ENCODE results near the gene DPAGT1. TPM values are rescaled to one million over a fixed set of nuclear protein-coding genes. Genes with fewer than 3 reads are reported as not detected.
A peak's percentile ranks its signal among the peaks of the same experiment; 100 is the strongest.
"Not testable (repeated sequence)": the region's sequence is repeated elsewhere in the genome, so short reads cannot be mapped to it uniquely, and the experiment has no call there.

Gene DPAGT1
- total RNA-seq, 1 donor from 2014 or later, result 8.4 TPM

- no peak overlapping the region for H3K27ac ChIP-seq (ENCODE audit: low read depth, low read length)
- peak overlapping the region; percentile 69 to 86 (median 71) for H3K9ac ChIP-seq (ENCODE audit: low read depth in 1 of 3, low read length in 3 of 3)
Measured at GRCh38 chr11:119108146-119108856, 6.6 kb upstream of the DPAGT1 start.

DNA sequence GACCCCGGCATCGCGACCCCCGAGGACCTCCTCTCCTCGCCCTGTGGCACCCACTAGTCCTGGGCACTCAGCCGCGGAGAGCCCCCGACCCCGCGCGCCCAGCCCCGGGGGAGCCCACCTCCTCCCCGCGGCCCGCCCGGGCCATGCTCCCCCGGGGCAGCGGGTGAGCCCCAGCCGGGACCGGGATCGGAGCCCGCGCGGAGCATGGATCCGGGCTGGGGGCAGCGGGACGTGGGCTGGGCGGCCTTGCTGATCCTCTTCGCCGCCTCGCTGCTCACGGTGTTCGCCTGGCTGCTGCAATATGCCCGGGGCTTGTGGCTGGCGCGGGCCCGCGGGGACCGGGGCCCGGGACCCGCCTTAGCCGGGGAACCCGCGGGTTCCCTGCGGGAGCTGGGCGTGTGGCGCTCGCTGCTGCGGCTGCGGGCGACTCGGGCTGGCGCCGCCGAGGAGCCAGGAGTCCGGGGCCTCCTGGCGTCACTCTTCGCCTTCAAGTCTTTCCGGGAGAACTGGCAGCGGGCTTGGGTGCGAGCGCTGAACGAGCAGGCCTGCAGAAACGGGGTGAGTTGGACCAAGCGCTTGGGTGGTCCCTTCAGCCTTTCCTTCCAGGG, 6.0 kb upstream of the DPAGT1 start:
- H3K9ac ChIP-seq (ENCODE audit: low read depth in 1 of 3, low read length in 3 of 3), result peak overlapping the region; percentile 69 to 86 (median 71)
- H3K27ac ChIP-seq (ENCODE audit: low read depth, low read length), result peak overlapping the region; percentile 57
- peaks cover 27 to 42% (median 30%) of the 10 kb centered on the region in 3 donors for H3K4me1 ChIP-seq (ENCODE audit: control insufficient read depth in 3 of 3, insufficient read depth in 3 of 3, low read length in 3 of 3)

More at GRCh38 chr11:119108146-119108856, 6.6 kb upstream of the DPAGT1 start:
- peaks cover 22 to 35% (median 25%) of the 10 kb centered on the region in 3 donors for H3K4me1 ChIP-seq (ENCODE audit: control insufficient read depth in 3 of 3, insufficient read depth in 3 of 3, low read length in 3 of 3)
- no peaks in the 10 kb centered on the region for H3K9me3 ChIP-seq (ENCODE audit: control insufficient read depth in 3 of 3, low read length in 3 of 3)
- peak overlapping the region; percentile 65 to 85 (median 77) for H3K4me3 ChIP-seq (ENCODE audit: low read length in 3 of 3)
- peaks cover 20 to 28% (median 22%) of the 10 kb centered on the region in 3 donors for H3K36me3 ChIP-seq (ENCODE audit: control insufficient read depth in 3 of 3, insufficient read depth in 3 of 3, low read length in 3 of 3)
- no peaks in the 10 kb centered on the region for H3K27me3 ChIP-seq (ENCODE audit: control insufficient read depth in 3 of 3, insufficient read depth in 3 of 3, low read length in 3 of 3)

DNA sequence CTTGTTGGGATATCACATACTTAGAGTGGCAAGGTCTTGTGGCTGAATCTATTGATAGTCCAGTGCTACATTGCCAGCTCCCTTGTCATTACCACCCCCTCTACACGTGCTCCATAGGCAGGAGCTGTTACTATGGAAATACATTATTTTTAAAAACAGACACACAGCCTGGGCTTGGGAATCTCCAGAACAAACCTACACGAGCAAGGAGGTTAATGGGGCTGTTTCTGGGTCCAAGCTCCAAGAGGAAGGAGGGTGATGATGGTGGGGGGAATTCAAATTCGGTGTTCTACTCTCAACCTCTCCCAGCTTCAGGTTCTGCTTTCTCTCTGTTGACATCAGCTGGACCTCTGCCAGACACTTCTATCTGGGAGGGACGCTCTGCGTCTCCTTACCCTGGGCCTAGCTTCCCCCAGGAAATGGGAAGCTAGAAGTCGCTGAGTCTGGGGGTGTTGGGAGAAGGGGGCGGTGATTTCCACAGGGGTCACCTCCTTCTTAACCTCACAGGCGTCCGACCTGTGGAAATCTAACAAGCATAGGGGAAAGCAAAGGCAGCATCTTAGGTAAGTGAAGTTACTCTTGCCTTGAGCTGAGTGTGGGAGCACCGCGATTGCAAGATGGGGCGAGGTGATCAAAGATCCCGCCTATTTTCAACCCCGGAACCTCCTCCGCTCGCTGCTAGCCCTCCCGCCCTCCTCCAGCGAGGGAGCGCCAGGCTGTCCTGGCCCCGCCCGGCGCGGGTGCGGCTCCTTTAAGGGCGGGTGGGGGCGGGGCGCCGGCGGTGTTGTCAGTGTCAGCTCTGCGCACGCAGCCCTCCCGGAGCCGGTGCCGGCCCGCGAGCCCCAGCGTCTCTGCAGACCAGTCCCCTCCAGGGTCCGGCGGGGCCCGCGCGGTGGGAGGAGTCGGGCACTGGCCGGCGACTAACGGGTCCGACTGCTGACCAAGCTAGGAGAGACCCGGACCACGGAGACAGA, 5.2 kb upstream of the DPAGT1 start, which contains the start of gene C2CD2L:
Gene C2CD2L (plus strand): TSS at position 781 of the 974 bp plus-strand sequence. CDS start 398 bp downstream, outside the sequence.
- H3K9ac ChIP-seq (ENCODE audit: low read depth in 1 of 3, low read length in 3 of 3), result peak within 1 kb of the TSS; percentile 69 to 86 (median 73)
- peaks cover 12 to 18% (median 16%) of the 10 kb centered on the region in 3 donors for H3K36me3 ChIP-seq (ENCODE audit: control insufficient read depth in 3 of 3, insufficient read depth in 3 of 3, low read length in 3 of 3)
- no peaks in the 10 kb centered on the region for H3K27me3 ChIP-seq (ENCODE audit: control insufficient read depth in 3 of 3, insufficient read depth in 3 of 3, low read length in 3 of 3)
- H3K9me3 ChIP-seq (ENCODE audit: control insufficient read depth in 3 of 3, low read length in 3 of 3), result no peaks in the 10 kb centered on the region
- peak within 1 kb of the TSS; percentile 57 for H3K27ac ChIP-seq (ENCODE audit: low read depth, low read length)
- peaks cover 31 to 47% (median 35%) of the 10 kb centered on the region in 3 donors for H3K4me1 ChIP-seq (ENCODE audit: control insufficient read depth in 3 of 3, insufficient read depth in 3 of 3, low read length in 3 of 3)
- H3K4me3 ChIP-seq (ENCODE audit: low read length in 3 of 3), result peak within 1 kb of the TSS; percentile 65 to 85 (median 77)

More for the DNA sequence above, 6.0 kb upstream of the DPAGT1 start:
- H3K27me3 ChIP-seq (ENCODE audit: control insufficient read depth in 3 of 3, insufficient read depth in 3 of 3, low read length in 3 of 3), result no peaks in the 10 kb centered on the region
- no peaks in the 10 kb centered on the region for H3K9me3 ChIP-seq (ENCODE audit: control insufficient read depth in 3 of 3, low read length in 3 of 3)
- peak overlapping the region; percentile 65 to 85 (median 77) for H3K4me3 ChIP-seq (ENCODE audit: low read length in 3 of 3)
- peaks cover 20 to 25% (median 20%) of the 10 kb centered on the region in 3 donors for H3K36me3 ChIP-seq (ENCODE audit: control insufficient read depth in 3 of 3, insufficient read depth in 3 of 3, low read length in 3 of 3)

DNA sequence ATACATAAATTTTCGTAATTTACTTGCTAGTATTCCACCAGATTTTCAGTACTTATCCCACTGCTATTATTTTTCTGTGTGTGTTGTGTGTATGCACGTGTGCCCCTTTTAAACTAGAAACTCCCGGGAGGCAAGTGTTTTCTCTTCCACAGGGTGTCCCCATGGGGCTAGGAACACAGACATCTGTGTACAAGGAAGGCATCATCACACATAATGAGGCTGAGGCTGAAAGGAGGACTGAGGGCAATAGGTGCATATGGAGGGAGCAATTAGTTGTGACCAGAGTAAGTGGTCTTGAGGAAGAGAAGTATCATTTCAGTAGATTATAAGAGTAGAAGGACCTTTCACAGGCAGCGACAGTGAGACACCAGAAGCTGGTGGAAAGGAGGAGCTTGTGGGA, 2.1 kb upstream of the DPAGT1 start:
- H3K36me3 ChIP-seq (ENCODE audit: control insufficient read depth in 3 of 3, insufficient read depth in 3 of 3, low read length in 3 of 3), result peaks cover 0 to 2% (median 0%) of the 10 kb centered on the region in 3 donors
- peaks cover 42 to 58% (median 46%) of the 10 kb centered on the region in 3 donors for H3K4me1 ChIP-seq (ENCODE audit: control insufficient read depth in 3 of 3, insufficient read depth in 3 of 3, low read length in 3 of 3)
- no peaks in the 10 kb centered on the region for H3K27me3 ChIP-seq (ENCODE audit: control insufficient read depth in 3 of 3, insufficient read depth in 3 of 3, low read length in 3 of 3)
- H3K27ac ChIP-seq (ENCODE audit: low read depth, low read length), result no peak overlapping the region
- no peak overlapping the region for H3K4me3 ChIP-seq (ENCODE audit: low read length in 3 of 3)
- no peaks in the 10 kb centered on the region for H3K9me3 ChIP-seq (ENCODE audit: control insufficient read depth in 3 of 3, low read length in 3 of 3)
- no peak overlapping the region for H3K9ac ChIP-seq (ENCODE audit: low read depth in 1 of 3, low read length in 3 of 3)

- H3K9me3 ChIP-seq (ENCODE audit: control insufficient read depth in 3 of 3, low read length in 3 of 3); H3K27me3 ChIP-seq (ENCODE audit: control insufficient read depth in 3 of 3, insufficient read depth in 3 of 3, low read length in 3 of 3); H3K36me3 ChIP-seq (ENCODE audit: control insufficient read depth in 3 of 3, insufficient read depth in 3 of 3, low read length in 3 of 3): not testable (repeated sequence)
- H3K27ac ChIP-seq (ENCODE audit: low read depth, low read length), result peak overlapping the region; percentile 93
- H3K9ac ChIP-seq (ENCODE audit: low read depth in 1 of 3, low read length in 3 of 3), result peak overlapping the region in 2 of 3 donors; percentile 54 to 93
- peak overlapping the region; percentile 39 to 90 (median 88) for H3K4me3 ChIP-seq (ENCODE audit: low read length in 3 of 3)
- peaks cover 36 to 53% (median 40%) of the 10 kb centered on the region in 3 donors for H3K4me1 ChIP-seq (ENCODE audit: control insufficient read depth in 3 of 3, insufficient read depth in 3 of 3, low read length in 3 of 3)
Measured at GRCh38 chr11:119103161-119103664, 1.6 kb upstream of the DPAGT1 start.

DNA sequence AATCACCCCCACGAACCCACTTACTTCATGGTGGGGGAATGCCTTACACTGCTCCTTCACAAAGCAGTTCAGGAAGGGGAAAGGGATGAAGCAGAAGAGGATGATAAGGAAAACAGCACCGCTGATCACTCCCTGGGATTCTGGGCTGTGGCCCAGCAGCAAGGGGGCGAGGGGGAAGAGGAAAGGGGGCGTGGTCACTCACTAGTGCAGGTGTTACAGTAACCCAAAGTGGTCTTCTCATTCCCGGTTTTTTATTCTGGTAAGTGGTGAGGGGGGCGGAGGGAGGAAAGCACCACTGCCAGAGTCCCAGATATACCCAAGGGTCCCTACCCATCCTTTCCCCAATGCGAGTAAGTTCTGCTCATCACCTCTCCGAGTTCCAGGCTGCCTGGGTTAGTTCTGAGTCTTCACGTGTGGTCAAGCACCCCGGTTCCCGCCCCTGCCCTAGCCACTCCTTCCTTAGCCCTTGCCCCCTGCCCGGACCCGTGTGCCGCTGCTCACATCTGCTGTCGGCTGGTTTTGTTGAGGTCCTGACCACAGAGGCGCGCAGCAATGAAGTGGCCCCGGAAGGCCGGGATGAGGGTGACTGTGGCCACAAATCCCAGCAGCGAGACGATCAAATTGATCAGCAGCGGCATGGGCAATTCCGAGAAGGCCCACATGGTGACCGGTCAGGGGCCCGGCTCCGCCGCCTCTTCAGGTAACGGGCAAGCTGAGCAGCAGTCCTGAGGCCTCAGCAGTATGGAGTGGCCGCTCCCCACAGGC, 477 bp downstream of the DPAGT1 start:
- Histone ChIP-seq H3K9ac (ENCODE audit: low read depth in 1 of 3, low read length in 3 of 3) (peak overlapping the region; percentile 92 to 94 (median 93)), H3K4me3 (ENCODE audit: low read length in 3 of 3) (peak overlapping the region; percentile 88 to 90 (median 90)), H3K4me1 (ENCODE audit: control insufficient read depth in 3 of 3, insufficient read depth in 3 of 3, low read length in 3 of 3) (peaks cover 24 to 38% (median 28%) of the 10 kb centered on the region in 3 donors), H3K27me3 (ENCODE audit: control insufficient read depth in 3 of 3, insufficient read depth in 3 of 3, low read length in 3 of 3) (no peaks in the 10 kb centered on the region), H3K27ac (ENCODE audit: low read depth, low read length) (peak overlapping the region; percentile 93), H3K9me3 (ENCODE audit: control insufficient read depth in 3 of 3, low read length in 3 of 3) (no peaks in the 10 kb centered on the region), H3K36me3 (ENCODE audit: control insufficient read depth in 3 of 3, insufficient read depth in 3 of 3, low read length in 3 of 3) (peaks cover 16 to 25% (median 21%) of the 10 kb centered on the region in 3 donors)

- Histone ChIP-seq H3K27ac (ENCODE audit: low read depth, low read length) (no peak overlapping the region), H3K36me3 (ENCODE audit: control insufficient read depth in 3 of 3, insufficient read depth in 3 of 3, low read length in 3 of 3) (peaks cover 16 to 25% (median 21%) of the 10 kb centered on the region in 3 donors), H3K27me3 (ENCODE audit: control insufficient read depth in 3 of 3, insufficient read depth in 3 of 3, low read length in 3 of 3) (no peaks in the 10 kb centered on the region), H3K9ac (ENCODE audit: low read depth in 1 of 3, low read length in 3 of 3) (peak overlapping the region; percentile 2 to 94 (median 93)), H3K9me3 (ENCODE audit: control insufficient read depth in 3 of 3, low read length in 3 of 3) (no peaks in the 10 kb centered on the region), H3K4me3 (ENCODE audit: low read length in 3 of 3) (peak overlapping the region; percentile 88 to 90 (median 90)), H3K4me1 (ENCODE audit: control insufficient read depth in 3 of 3, insufficient read depth in 3 of 3, low read length in 3 of 3) (peaks cover 28 to 42% (median 30%) of the 10 kb centered on the region in 3 donors)
Measured at GRCh38 chr11:119100246-119100970, 1.2 kb downstream of the DPAGT1 start.

DNA sequence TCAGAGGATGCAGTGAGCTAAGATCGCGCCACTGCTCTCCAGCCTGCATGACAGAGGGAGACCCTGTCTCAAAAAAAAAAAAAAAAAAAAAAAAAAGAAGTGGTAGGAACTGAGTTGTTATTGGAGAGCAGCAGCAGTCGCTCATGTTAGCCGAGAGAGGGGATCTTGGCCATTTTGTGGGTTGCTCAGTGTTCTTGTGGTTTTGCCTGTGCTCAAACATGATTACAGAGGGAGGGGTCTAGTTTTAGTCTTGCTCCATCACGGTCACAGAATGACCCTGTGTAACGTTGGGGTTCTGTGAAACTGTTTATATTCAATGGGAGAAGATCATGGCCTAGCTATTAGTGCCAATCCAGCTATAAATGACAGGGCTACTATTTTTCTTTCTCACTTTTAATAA, 1.9 kb downstream of the DPAGT1 start:
- Histone ChIP-seq H3K9ac (ENCODE audit: low read depth in 1 of 3, low read length in 3 of 3) (no peak overlapping the region), H3K27me3 (ENCODE audit: control insufficient read depth in 3 of 3, insufficient read depth in 3 of 3, low read length in 3 of 3) (no peaks in the 10 kb centered on the region), H3K4me3 (ENCODE audit: low read length in 3 of 3) (no peak overlapping the region), H3K4me1 (ENCODE audit: control insufficient read depth in 3 of 3, insufficient read depth in 3 of 3, low read length in 3 of 3) (peaks cover 28 to 46% (median 33%) of the 10 kb centered on the region in 3 donors), H3K27ac (ENCODE audit: low read depth, low read length) (no peak overlapping the region), H3K36me3 (ENCODE audit: control insufficient read depth in 3 of 3, insufficient read depth in 3 of 3, low read length in 3 of 3) (peaks cover 16 to 25% (median 21%) of the 10 kb centered on the region in 3 donors), H3K9me3 (ENCODE audit: control insufficient read depth in 3 of 3, low read length in 3 of 3) (no peaks in the 10 kb centered on the region)
